GM19025 (cell line): ENCODE measurements around the gene NTM.
"Not testable (repeated sequence)": the region's sequence is repeated elsewhere in the genome, so short reads cannot be mapped to it uniquely, and the experiment has no call there.

ENCODE experiments used
- ATAC-seq: cut with Tn5 transposase; IDR thresholded peaks from one replicate; pipeline ENCODE4 v1.9.1; 2021; ENCODE audit warnings: mild to moderate bottlenecking, low read depth, moderate library complexity; ENCODE audit not compliant: unreplicated experiment

Gene NTM

DNA sequence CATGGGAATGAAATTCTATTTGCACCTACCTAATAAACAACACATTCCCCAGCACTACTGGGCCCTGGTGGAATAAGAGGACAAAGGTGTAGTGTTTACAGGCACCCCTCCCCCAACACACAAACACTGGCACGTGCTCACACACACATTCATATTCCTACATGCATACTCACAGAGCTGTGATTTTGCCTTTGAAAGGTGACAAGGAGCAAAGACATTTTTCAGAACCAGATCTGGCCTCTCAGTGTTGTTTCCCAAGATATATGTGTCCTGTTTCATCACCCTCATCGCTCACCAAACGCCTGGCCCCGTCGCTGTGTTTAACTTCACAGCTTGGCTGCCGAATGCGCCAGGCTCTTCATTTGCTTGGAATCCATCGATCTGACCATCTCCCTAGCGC, 292.6 kb downstream of the NTM start:
- no peak for ATAC-seq

DNA sequence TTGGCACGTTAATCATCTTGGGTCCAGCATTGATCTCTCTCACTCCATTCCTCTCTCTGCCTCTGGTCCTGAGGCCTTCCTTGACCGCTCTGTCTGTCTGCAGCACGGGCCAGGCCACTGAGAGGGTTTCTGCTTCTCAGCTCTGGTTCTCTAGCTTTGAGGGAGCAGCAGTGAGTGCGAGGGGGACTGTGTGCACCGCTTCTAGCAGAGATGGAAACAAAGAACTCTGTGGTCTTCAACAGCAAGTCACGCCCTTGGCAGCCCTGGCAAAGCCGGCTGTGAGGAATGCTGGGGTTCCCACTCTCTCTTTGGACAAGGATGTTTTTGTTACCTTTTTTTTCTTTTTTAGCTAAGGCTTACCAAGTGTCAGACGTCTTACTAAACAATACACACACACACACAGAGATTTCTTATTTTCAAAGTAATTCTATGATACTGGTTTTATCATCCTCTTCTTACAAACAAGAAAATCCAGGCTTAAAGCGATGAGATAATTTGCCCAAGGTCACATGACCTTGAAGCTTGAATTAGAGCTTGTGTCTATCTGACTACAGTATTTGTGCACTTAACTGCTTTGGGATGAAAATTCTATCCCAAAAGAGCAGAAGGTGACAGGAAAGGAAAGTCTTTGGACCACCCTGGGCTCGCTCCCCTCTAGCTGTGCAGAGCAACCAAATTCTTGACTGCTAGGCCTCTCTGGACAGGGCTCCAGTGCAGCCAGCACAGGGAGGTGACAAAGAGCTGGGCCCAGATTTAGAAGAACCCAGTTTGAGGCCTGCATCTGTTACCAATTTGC, 293.2 kb downstream of the NTM start:
- ATAC-seq = no peak

DNA sequence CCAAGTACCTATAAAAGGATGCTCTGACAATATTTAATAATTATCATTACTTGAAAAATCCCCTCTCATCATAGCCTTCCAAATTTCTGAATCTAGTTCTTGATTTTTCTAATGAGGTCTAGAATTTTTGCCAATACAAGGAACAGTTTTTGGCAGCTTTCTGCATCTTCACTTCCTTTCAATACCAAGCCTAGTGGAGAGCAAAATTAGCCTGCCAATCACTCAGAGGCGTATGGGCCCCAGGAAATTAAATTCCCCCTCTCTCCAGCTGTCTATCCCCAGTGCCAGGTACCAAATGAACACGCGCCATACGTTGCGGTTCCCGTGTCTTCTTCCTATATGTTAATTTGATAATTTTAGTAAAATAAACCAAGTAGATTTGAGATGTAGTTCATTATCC, 293.9 kb downstream of the NTM start:
- no peak for ATAC-seq

DNA sequence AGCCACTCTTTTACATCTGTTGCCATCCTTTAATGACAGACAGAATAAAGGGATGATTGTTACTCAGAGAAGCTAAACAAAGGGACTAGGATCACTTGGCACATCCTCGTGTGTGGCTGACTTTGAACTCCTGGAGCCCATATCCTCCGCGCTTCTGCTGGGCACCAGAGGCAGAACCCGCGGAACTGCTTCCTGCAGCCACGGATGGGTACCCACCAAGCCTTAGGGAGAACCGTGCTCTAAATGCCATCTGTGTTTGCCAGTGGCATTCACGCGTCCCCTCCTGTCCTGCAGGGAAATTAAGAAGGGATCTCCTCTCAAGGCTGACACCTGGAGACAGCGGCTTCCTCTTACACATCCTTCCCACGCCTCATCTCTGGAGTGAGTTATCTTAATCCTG, 294.4 kb downstream of the NTM start:
- no peak for ATAC-seq

DNA sequence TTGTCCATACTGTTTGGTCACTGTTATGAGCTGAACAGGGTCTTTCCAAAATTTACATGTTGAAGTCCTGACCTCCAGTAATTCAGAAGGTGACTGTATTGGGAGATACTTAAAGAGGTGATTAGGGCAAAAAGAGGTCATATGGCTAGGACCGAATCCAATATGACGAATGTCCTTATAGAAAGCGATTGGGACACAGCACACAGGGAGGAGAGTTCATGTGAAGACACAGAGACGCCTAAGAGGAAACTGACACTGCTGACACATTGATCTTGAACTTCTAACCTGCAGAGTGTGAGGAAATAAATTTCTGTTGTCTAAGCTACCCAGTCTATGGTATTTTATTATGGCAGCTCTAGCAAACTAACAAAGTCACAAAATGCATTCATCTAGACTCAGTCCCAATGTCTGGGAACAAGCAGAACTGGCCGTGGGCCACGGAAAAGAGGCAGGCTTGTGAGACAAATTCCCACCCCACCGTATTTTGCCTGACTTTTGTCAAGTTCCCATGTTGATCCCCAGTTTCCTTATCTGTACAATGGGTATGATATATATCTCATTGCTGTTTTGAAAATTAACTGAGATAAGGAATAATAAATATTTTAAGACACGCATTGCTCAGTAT, 295.0 kb downstream of the NTM start:
- ATAC-seq = no peak

DNA sequence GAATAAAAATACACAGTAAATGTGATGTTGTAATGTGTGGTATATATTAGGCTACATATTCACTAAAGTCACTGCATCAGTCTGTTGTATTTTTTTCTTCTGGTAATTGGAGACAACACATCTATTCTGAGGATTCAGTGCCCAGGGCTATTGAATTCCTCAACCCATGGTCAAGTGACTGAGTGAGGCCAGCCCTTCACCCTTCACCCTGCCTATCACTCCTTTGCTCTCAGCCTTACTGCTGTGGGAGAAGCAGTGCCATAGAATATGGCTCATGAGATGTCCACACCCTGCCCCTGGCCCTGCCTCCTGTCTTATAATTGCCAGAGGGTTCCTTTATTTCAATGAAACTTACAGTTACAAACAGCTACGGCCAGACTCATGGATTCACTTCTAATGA, 295.6 kb downstream of the NTM start:
- no peak for ATAC-seq

DNA sequence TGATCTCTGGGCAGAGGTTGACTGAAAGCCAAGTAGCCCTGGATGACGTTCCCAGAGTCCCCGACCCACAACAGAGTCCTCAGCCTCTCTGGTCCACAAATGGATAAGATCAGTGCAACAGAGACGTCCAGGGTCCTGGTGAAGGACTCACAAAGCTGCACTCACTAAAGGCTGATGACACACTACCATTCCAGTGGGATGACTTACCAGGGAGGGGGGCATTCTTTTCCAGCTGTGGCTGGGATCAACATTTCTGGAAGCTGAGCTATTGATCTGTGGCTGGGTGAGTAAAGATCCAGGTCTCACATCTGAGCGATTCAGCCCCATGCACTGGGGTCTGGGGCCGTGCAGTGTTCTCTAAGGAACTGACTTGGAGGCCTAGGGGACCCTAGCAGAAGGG, 296.2 kb downstream of the NTM start:
- no peak for ATAC-seq

DNA sequence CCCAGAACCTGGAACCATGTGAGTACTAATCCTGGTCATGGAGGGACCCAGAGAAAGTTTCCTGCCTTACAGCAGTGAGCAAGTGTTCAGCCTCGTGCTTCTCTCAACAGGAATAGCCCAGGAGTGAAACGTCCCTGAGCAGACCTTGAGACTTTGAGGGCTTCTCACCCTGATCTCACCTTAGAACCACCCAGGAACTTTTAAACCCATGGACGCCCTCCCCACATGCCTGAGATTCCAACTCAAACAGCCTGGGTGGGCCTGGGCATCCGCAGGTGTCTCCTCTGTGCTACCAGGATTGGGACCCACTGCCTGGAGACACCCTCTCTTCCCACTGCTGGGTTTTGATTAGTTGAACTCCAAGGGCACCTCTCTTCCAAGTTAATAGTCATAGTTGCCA, 297.2 kb downstream of the NTM start:
- ATAC-seq = no peak

DNA sequence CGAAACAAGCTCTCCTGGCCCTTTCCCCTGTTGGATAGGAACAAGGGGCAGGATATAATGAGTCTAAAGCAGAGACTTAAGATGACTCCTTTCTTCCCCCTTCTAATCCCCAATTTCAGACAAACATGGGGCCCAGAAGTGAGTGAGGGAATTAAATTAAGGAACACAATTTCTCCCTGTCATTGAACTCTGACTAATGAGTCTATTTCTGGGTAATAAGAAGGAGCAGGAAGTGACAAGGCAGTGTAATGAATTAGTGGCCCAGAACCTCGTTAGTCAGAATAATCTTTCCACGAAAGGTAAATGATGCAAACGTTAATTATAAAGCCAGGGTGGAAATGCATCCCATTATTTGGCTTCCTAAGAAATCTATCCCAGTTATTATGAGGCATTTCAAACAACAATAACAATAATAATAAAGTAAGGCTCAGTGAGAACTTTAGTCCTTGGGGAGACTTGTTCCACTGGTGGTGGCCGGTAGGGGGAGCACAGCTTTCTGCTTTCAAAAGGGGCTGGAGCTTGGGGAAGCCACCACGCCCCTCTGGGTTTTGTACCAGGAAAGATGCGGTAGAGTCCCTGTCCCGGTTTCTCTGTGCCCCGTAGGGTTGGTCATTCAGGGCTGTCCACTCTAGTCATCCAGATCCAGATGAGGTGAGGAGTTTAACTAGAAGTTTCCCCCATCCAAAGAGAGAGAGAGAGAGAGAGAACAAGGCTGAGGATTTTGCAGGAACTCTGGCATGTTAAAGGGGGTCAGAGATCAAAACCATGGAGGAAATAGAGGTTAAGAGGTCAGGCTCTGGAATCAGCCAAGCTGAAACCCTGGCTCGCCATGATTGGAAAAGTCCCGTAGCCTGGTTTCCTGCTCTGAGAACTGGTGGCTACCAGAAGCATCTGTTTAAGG, 298.3 kb downstream of the NTM start:
- no peak for ATAC-seq

DNA sequence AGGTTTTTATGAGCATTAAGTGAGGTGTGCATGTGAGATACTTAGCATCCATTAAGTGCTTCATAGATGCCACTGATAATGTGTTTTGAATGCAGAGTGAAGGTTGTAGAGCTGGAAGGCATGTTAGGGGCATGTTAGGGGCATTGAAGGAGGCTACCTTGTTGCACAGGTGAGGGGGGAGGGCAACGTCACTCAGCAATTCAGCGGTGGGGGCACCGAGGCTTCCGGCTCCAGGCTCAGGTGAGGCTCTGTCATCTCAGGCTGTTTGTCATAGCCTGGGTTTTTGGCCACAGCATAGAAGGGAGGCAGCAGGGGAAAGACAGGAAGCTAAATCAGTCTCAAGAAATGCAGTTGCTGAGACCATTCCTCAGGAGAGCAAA, 299.0 kb downstream of the NTM start:
- no peak for ATAC-seq

DNA sequence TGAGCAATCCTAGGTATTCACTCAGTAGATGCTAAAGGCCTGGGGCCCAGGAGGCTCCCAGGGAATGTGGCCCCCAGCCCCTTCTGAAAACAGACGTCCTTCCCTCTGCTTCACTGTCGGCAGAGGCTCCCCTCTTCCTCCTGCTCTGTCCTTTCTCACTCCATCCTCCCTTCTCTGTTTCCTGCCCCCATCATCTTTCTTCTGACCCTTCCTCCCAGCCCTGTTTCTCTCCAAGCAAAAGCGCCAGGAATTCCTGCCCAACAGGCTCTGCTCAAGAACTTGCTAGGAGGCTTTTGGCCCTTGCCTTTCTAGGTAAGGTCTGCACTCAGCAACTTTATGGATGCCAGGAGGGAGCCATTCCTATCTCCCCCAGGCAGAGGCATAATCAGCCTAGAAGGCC, 300.5 kb downstream of the NTM start:
- no peak for ATAC-seq

DNA sequence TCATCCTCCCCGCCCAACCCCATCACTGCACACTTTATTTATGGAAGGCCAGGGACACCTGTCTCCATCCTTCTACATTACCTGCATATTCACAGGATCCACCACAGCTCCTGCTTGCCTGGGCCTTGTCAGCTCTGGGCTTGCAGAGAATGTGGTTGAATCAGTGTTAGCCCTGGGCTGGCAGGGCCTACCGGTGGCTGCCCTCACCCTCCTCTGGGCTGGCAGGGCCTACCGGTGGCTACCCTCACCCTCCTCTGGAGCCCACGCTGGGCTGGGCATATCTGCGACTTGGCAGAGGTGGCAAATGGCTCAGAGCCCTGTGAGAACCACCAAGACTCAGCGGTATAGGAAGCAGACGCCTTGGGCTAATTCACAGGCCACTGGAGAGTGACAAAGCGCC, 300.9 kb downstream of the NTM start:
- ATAC-seq = no peak

DNA sequence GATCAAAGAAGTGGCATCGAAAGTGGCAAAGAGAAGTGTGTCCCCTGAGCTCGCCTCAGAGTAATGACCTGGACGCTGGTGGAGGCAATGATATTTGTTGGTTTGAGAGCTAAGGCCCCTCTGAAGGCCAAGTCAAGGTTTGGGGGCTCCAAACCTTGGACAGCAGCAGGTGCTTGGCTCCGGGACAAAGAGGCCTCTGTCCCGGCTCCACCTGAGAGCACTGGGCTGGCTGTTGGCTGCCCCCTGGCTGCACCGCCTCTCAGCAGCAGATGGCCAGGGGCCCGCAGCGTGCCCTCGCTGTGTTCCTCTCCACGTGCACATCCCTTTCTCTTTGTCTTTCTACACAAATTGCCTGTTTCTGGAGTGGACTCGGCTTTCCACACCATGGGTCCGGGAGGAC, 301.3 kb downstream of the NTM start:
- ATAC-seq = no peak

DNA sequence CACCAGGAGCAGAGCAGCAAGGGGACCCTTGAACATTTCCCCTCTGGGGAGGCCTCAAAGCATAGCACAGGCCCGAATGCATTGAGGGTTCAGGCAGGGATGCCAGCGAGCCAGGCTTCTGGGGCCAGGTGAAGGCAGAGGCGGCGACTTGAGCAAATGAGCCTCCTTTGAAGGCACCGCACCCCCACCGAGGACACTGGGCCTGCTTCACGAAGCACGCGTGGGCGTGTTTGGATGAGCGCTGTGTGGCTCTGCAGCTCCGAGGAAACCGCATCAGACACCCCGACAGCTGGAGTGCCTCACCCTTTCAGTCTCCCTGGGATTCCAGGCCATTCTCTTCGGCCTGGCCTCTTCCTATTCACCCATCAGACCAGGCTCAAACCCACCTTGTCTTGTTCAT, 301.8 kb downstream of the NTM start:
- no peak for ATAC-seq

DNA sequence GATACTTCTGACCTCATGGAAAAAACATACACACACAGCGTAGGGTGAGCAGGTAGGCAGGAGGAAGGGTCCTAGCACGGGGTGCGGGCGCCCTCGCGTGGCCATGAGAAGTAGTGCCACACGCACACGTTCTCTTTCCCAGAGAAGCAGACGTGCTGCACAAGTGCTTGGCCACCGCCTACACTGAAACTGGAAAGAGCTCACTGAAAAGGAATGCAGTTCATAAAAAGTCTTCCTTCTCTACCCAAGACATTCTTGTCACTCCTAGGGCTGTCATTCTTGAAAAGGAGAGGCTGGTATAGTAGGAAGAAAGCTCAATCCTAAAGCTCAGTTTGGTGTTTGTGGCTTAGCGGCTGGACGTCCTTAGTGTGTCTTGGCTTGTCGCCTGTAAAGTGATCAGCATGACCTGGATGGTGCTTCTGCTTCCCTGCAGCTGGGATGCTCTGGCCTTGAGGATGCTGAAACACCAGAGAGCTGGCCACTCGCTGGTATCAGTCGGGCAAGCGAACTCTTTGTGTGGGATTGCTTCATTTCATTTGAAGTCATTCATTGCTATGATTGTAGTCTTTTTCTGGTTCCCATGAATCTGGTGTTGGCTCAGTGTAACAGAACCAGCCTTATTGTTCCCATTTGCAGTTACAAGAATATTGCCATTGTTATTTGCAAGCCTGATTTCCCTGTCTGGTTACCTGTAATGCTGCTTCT, 303.8 kb downstream of the NTM start:
- ATAC-seq = peak; percentile 63

DNA sequence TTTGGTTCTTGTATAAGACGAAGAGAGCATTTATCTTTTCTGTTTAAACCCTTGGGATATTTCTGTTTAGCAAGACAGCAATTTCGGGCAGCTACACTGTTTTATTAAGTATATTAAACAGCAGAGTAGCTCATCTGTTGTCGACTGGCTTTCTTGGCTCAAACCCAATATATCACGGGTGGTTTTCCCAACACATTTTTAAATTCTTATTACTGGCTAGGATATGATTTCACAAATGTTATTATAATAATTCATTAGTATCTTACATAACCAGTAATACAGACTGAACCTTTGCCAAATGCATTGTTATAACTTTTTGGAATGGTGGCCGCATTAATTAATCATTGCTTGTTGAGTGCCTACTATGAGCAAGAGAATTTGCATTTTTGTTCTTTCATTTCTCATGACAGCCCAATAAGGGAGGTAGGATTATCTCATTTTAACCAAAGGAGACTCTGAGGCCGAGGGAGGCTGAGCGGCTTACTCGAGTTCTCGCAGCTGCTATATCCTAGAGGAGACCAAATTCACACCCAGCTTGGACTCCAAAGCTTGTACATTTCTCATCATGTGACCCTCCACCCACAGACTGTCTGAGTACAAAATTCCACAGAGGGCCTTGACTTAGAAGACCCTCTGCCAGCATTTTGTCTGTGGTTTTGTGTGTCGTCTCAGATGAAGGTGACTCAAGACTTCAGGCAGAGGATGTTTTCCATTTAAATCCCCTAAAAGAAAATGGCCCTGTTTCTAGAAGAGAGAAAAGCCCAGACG, 304.9 kb downstream of the NTM start:
- ATAC-seq = no peak

DNA sequence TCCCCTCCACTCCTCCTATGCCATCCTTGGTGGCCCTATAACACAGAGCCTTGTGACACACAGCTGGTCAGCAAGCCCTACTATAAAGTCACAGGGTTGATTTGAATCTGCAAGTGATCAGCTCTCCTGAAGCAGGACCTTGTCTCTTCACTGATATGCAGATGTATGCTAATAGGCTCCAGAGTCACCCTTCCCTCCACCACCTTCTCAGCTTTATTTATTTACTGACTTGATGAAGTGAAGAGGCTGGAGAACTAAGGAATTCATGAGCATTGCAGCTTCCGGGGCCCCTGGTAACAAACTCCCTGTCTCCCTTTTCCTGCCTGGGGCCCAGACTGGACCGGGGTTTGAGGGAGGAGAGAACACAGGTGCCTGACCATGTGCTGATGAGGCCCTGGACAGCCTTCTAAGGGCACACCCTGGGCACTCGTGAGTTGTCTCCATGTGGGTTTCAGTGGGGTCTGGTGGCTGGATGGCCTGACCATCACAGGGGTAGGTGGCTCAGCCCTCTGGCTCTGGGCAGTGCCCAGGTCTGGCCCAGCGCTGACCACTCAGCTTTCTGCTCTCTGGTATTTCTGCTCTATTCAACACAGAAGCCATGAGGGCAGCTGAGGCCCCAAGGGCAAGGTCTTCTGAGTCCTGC, 307.5 kb downstream of the NTM start:
- no peak for ATAC-seq

DNA sequence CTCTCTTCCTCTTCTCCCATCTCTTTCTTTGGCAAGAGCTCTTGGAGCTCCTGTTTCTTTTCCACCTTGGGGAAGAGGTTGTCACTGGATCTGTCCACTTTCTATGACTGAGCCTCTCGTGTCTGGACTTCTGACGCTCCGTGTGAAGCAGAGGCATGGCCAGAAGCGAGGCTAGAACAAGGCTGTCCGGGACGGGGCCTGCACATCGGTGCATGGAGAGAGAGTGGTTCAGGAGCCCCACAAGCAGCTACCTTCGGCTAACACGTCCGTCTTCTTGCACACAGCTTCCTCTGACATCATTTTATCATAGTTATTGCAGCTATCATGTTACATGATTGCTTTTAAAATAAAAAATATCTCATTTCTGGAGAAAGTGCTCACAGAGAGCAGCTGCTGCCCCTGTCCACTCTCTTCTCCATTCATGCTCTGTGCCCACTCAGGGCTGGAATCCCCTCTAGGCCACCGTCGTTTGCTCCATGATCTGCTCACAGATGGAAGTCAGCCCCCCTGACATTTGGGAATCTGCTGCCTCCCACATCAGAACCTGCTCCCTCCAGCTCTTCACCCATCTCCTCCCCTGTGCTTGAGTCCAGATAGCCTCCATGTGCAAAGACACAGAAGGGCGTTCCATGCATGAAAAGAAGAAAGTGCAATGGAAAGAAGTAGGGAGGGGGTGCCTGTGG, 308.4 kb downstream of the NTM start:
- no peak for ATAC-seq

DNA sequence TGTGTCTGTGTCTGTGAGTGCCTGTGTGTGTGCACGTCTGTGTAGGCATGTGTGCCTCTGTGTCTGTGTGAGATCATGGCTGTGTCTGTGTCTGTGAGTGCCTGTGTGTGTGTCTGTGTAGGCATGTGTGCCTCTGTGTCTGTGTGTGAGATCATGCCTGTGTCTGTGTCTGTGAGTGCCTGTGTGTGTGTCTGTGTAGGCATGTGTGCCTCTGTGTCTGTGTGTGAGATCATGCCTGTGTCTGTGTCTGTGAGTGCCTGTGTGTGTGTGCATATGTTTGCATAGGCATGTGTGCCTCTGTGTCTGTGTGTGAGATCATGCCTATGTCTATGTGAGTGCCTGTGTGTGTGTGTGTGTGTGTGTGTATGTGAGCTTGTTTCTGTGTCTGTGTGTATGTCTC, 310.0 kb downstream of the NTM start:
- ATAC-seq = not testable (repeated sequence)
